ENCODE measurements around the gene C18orf63.

DNA sequence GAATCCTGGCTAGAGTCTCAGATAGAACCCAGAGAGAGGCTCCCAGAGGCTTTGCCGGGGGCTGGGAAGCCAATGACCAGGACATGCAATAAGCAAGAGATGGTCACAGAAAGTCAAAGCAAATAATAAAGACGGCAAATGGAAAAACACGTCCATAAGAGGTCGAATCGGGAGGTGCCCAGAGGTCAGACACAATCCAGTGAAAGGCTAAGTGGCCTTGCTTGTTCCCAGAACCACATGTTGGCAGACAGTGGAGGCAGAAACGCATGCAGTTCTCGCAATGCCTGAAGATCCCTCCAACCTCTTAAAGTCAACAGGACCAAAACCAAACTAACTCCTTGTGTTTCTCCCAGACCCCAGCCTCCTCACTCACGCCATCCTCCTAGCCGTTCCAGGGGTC is 26.9 kb upstream of the C18orf63 start:
- no peak for TF ChIP-seq CTCF (conservative IDR thresholded peaks at IDR 0.05; ENCODE audit: low read length)
- TF ChIP-seq EZH2phosphoT487 (IDR thresholded peaks at IDR 0.05; ENCODE audit: borderline replicate concordance) = no peak
